H1 (cell line): ENCODE data around the gene IGF1. TPM values are rescaled to one million over a fixed set of nuclear protein-coding genes. Genes with fewer than 3 reads are reported as not detected.

Experiments used
- CTCF ChIA-PET: fragments of 300-600 bp; sonication (Branson Sonifier 250); formaldehyde crosslinking; loops from one replicate; lab custom pipeline; 2021; ENCODE audit not compliant: partially characterized antibody; lab: Charles Lee
- POLR2A ChIA-PET: fragments of 300-600 bp; sonication (Branson Sonifier 250); formaldehyde crosslinking; loops from one replicate; lab custom pipeline; 2021; ENCODE audit warnings: inconsistent platforms; ENCODE audit not compliant: partially characterized antibody; lab: Charles Lee
- DNase-seq, 2 experiments: peaks; one replicate each; pipeline versions ENCODE4 v3.0.0 to v3.0.0-alpha.2; 2010 to 2022; ENCODE audit warnings: low spot score in 2 of 2, low read depth in 1 of 2, mixed read lengths in 1 of 2
- FAIRE-seq: peaks from 2 replicates; lab custom pipeline; 2011; peaks lifted over from hg19 to GRCh38; lab: Jason Lieb, UNC
- H2AFZ ChIP-seq: 2 replicates; pipeline ENCODE4 v1.8.1; 2012; ENCODE audit warnings: low read length, inconsistent platforms
- H2AK5ac ChIP-seq: 2 replicates; pipeline ENCODE4 v1.6.1; 2013; ENCODE audit warnings: low read depth, low read length
- H2BK120ac ChIP-seq: replicated peaks from 2 replicates; pipeline ENCODE3; 2013; ENCODE audit warnings: low read depth, low read length, inconsistent platforms
- H2BK12ac ChIP-seq: 2 replicates; pipeline ENCODE4 v1.6.1; 2013; ENCODE audit warnings: low read depth, low read length
- H2BK15ac ChIP-seq: 2 replicates; pipeline ENCODE4 v1.6.1; 2013; ENCODE audit warnings: low read length
- H2BK20ac ChIP-seq: 2 replicates; pipeline ENCODE4 v1.6.1; 2013; ENCODE audit warnings: low read length
- H2BK5ac ChIP-seq: 2 replicates; pipeline ENCODE4 v1.6.1; 2013; ENCODE audit warnings: low read depth, low read length
- H3K14ac ChIP-seq: 2 replicates; pipeline ENCODE4 v1.6.1; 2013; ENCODE audit warnings: inconsistent platforms; ENCODE audit not compliant: insufficient read length
- H3K18ac ChIP-seq: 2 replicates; pipeline ENCODE4 v1.6.1; 2013; ENCODE audit warnings: low read length; ENCODE audit errors: extremely low read depth
- H3K23ac ChIP-seq: 2 replicates; pipeline ENCODE4 v1.6.1; 2013; ENCODE audit warnings: inconsistent platforms; ENCODE audit not compliant: insufficient read length
- H3K23me2 ChIP-seq: 2 replicates; pipeline ENCODE4 v1.6.1; 2013; ENCODE audit warnings: low read depth, low read length
- H3K27ac ChIP-seq: 2 replicates; pipeline ENCODE4 v1.6.1; 2011; ENCODE audit warnings: low read depth, low read length, inconsistent platforms
- H3K27me3 ChIP-seq, 4 experiments: replicated peaks in 1 of 4; 1 replicate in 1 of 4; 2 replicates in 3 of 4; pipeline versions ENCODE4 v1.6.1 to v1.8.1; 2011 to 2013; ENCODE audit warnings: low read length in 3 of 4, mild to moderate bottlenecking in 3 of 4, inconsistent platforms in 2 of 4, mixed read lengths in 2 of 4, moderate library complexity in 1 of 4; ENCODE audit not compliant: control insufficient read depth in 3 of 4, insufficient read depth in 3 of 4; ENCODE audit errors: extremely low read depth in 1 of 4
- H3K36me3 ChIP-seq, 4 experiments: 2 replicates each; pipeline versions ENCODE4 v1.6.1 to v1.8.1; 2011 to 2013; ENCODE audit warnings: mild to moderate bottlenecking in 4 of 4, low read length in 3 of 4, moderate library complexity in 2 of 4, control low read depth in 1 of 4, inconsistent platforms in 1 of 4; ENCODE audit not compliant: insufficient read depth in 4 of 4, control insufficient read depth in 2 of 4
- H3K4ac ChIP-seq: replicated peaks from 2 replicates; pipeline ENCODE3; 2013; ENCODE audit warnings: low read length, low read depth, mixed read lengths, inconsistent platforms; ENCODE audit not compliant: insufficient read length
- H3K4me1 ChIP-seq, 4 experiments: replicated peaks in 1 of 4; 1 replicate in 1 of 4; 2 replicates in 3 of 4; pipeline versions ENCODE4 v1.6.1 to v1.8.1; 2011 to 2013; ENCODE audit warnings: low read length in 3 of 4, inconsistent platforms in 2 of 4, mixed read lengths in 1 of 4; ENCODE audit not compliant: insufficient read depth in 4 of 4, control insufficient read depth in 3 of 4
- H3K4me2 ChIP-seq, 2 experiments: 2 replicates each; pipeline versions ENCODE4 v1.6.1 to v1.8.1; 2011 to 2013; ENCODE audit warnings: low read depth in 2 of 2, low read length in 2 of 2, control low read depth in 1 of 2, inconsistent platforms in 1 of 2, mild to moderate bottlenecking in 1 of 2; ENCODE audit not compliant: insufficient read depth in 1 of 2
- H3K4me3 ChIP-seq, 4 experiments: fragments of 200-600, 300-600 bp in 1 of 4; sonication (generic), shearing (Covaris generic), sonication (Bioruptor Twin) in 1 of 4; 2 replicates each; pipeline versions ENCODE4 v1.5.1 to v1.8.1; 2011 to 2016; ENCODE audit warnings: low read length in 4 of 4, low read depth in 3 of 4, control low read depth in 2 of 4, inconsistent platforms in 2 of 4, mild to moderate bottlenecking in 2 of 4, mixed read lengths in 1 of 4, moderate library complexity in 1 of 4; ENCODE audit not compliant: insufficient read depth in 2 of 4; ENCODE audit errors: extremely low read depth in 1 of 4
- H3K56ac ChIP-seq: replicated peaks from 2 replicates; pipeline ENCODE3; 2013; ENCODE audit warnings: low read depth, mild to moderate bottlenecking, mixed read lengths, low read length, inconsistent platforms; ENCODE audit not compliant: insufficient read length
- H3K79me1 ChIP-seq: 2 replicates; pipeline ENCODE4 v1.6.1; 2013; ENCODE audit warnings: low read depth, low read length, control low read depth
- H3K79me2 ChIP-seq, 2 experiments: 2 replicates each; pipeline versions ENCODE4 v1.6.1 to v1.8.1; 2012 to 2013; ENCODE audit warnings: low read length in 2 of 2, mild to moderate bottlenecking in 2 of 2, inconsistent platforms in 1 of 2; ENCODE audit not compliant: insufficient read depth in 2 of 2, control insufficient read depth in 1 of 2
- H3K9ac ChIP-seq, 4 experiments: replicated peaks in 1 of 4; 1 replicate in 1 of 4; 2 replicates in 3 of 4; pipeline versions ENCODE4 v1.6.1 to v1.8.1; 2011 to 2013; ENCODE audit warnings: low read depth in 3 of 4, low read length in 3 of 4, control low read depth in 2 of 4, mild to moderate bottlenecking in 2 of 4, moderate library complexity in 2 of 4, inconsistent platforms in 1 of 4; ENCODE audit errors: extremely low read depth in 1 of 4
- H3K9me3 ChIP-seq, 2 experiments: 2 replicates each; pipeline versions ENCODE4 v1.6.1 to v1.8.1; 2012 to 2013; ENCODE audit warnings: mild to moderate bottlenecking in 2 of 2, moderate library complexity in 2 of 2, control low read depth in 1 of 2, inconsistent platforms in 1 of 2, low read depth in 1 of 2, low read length in 1 of 2, mixed read lengths in 1 of 2; ENCODE audit not compliant: insufficient read depth in 2 of 2
- H4K20me1 ChIP-seq, 2 experiments: replicated peaks in 1 of 2; 2 replicates each; pipeline versions ENCODE3 to v1.8.1; 2011 to 2013; ENCODE audit warnings: inconsistent platforms in 2 of 2, low read length in 2 of 2, mild to moderate bottlenecking in 1 of 2; ENCODE audit not compliant: insufficient read depth in 2 of 2, control insufficient read depth in 1 of 2
- H4K5ac ChIP-seq: 2 replicates; pipeline ENCODE4 v1.6.1; 2013; ENCODE audit warnings: low read length, low read depth, mixed read lengths, inconsistent platforms; ENCODE audit not compliant: insufficient read length
- H4K8ac ChIP-seq: 2 replicates; pipeline ENCODE4 v1.8.0; 2013; ENCODE audit warnings: mild to moderate bottlenecking, moderate library complexity, low read length, inconsistent platforms; ENCODE audit not compliant: insufficient read depth; ENCODE audit errors: extremely low read depth
- H4K91ac ChIP-seq: replicated peaks from 2 replicates; pipeline ENCODE3; 2013; ENCODE audit warnings: low read length, mixed read lengths, inconsistent platforms; ENCODE audit not compliant: insufficient read length
- JUND ChIP-seq: IDR thresholded peaks from 2 replicates; pipeline ENCODE4 v1.6.1; 2011; ENCODE audit warnings: mild to moderate bottlenecking, improper control_type of control experiment, low read length
- KDM5A ChIP-seq: fragments of 200-600 bp; IDR thresholded peaks from 2 replicates; pipeline ENCODE4 v1.7.1; 2012; ENCODE audit warnings: mild to moderate bottlenecking, low read length, inconsistent platforms, mixed read lengths
- POLR2AphosphoS5 ChIP-seq: IDR thresholded peaks from 2 replicates; pipeline ENCODE4 v1.6.1; 2011; ENCODE audit warnings: low read depth, low read length
- RNF2 ChIP-seq: fragments of 200-900, 300-1000 bp; sonication (generic); IDR thresholded peaks from 2 replicates; pipeline ENCODE4 v1.7.1; 2016; ENCODE audit warnings: borderline replicate concordance, low read depth, mild to moderate bottlenecking, antibody characterized with exemption, low read length; ENCODE audit not compliant: poor library complexity, severe bottlenecking; ENCODE audit errors: missing control alignments
- SIX5 ChIP-seq: IDR thresholded peaks from 2 replicates; pipeline ENCODE4 v1.6.1; 2011; ENCODE audit warnings: mild to moderate bottlenecking, low read depth, low read length
- WGBS, 2 experiments: shearing (Covaris generic) in 1 of 2; methylation state at CpG; one replicate each; pipeline versions ENCODE4 v1.1.6 to v1.1.7; 2013 to 2015; ENCODE audit warnings: low lambda C conversion rate in 2 of 2, mixed read lengths in 2 of 2, inconsistent platforms in 1 of 2, low coverage in 1 of 2, missing lambda C conversion rate in 1 of 2; ENCODE audit not compliant: insufficient replicate concordance in 2 of 2, insufficient coverage in 1 of 2, insufficient read length in 1 of 2; ENCODE audit errors: extremely low coverage in 1 of 2, missing lambda C conversion rate in 1 of 2; 5-methylcytosine and 5-hydroxymethylcytosine counted together
- polyA plus RNA-seq, 7 experiments: library from polyadenylated mRNA; depleted of rRNA in 3 of 7; stranded (reverse) in 5 of 7; unstranded in 2 of 7; fragments of >200 nt in 5 of 7; fragments of 200-250 nt in 2 of 7; gene quantifications; 1 replicate in 5 of 7; 2 replicates in 1 of 7; 4 replicates in 1 of 7; pipeline versions ENCODE4 v1.2.1 to v1.2.3, GENCODE V29; 2011 to 2013; ENCODE audit warnings: missing spikeins in 2 of 7, mixed read lengths in 2 of 7
- total RNA-seq: library from RNA; stranded (reverse); fragmentation: NEBNext Ultra II Directional; extraction: Animal tissue kit (Norgen Biotek cat#: 25700); gene quantifications from 2 replicates; pipeline ENCODE4 v1.2.1, GENCODE V29; 2021

Gene IGF1
- total and polyA plus RNA-seq, 2 of the 8 experiments (the other 6 are each of a cell fraction or from before 2014, with no cell fraction given), result not detected

DNA sequence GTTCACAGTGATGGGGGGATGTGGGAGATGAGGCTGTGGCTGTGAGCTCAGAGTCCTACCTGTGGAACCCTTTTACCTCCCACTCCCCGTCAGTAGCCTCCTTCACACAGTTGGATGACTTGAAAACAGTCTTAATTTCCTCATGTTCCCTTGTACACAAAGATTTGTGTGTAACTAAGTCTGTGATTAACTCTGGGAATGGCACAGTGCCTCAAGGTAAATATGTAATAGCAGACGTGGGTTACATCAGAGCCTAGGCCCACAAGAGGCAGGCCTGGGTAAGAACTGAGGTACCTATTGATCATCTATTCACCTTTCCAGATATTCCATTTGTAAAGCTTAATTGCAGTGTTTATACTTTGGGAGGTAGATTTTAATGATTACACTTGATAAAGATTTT lies 5.8 kb upstream of the IGF1 start:
- DNase-seq, result no peak
- Histone ChIP-seq H4K8ac (no peak overlapping the region), H3K36me3 (no peaks in the 10 kb centered on the region), H3K4me3 (no peak overlapping the region)
- TF ChIP-seq KDM5A, result no peak
- TF ChIP-seq POLR2AphosphoS5, result no peak
- no peak for TF ChIP-seq SIX5
- no peak for TF ChIP-seq JUND
- no peak for TF ChIP-seq RNF2
- TF ChIP-seq, all 59 proteins: peak for 0
- Histone ChIP-seq H4K91ac (no peak overlapping the region), H3K27ac (no peak overlapping the region), H3K56ac (no peak overlapping the region), H3K9ac (no peak overlapping the region), H3K9me3 (no peaks in the 10 kb centered on the region), H4K20me1 (no peaks in the 10 kb centered on the region), H3K23ac (no peak overlapping the region), H3K79me2 (no peaks in the 10 kb centered on the region), H3K23me2 (no peaks in the 10 kb centered on the region), H2BK15ac (no peak overlapping the region), H3K14ac (no peak overlapping the region), H2AFZ (no peak overlapping the region), H3K27me3 (no peaks in the 10 kb centered on the region), H2BK5ac (no peak overlapping the region), H3K79me1 (no peaks in the 10 kb centered on the region), H3K4me1 (no peaks in the 10 kb centered on the region), H2AK5ac (no peak overlapping the region), H2BK12ac (no peak overlapping the region), H3K18ac (no peak overlapping the region), H4K5ac (no peak overlapping the region), H2BK120ac (no peak overlapping the region), H2BK20ac (no peak overlapping the region), H3K4me2 (no peak overlapping the region), H3K4ac (no peak overlapping the region)
- CTCF ChIA-PET, result interaction anchor here (0.8 to 1.1 kb wide), 3 partner anchors 14 to 542 kb away, joined by 3 to 4 read pairs (median 3); no protein-coding TSS in a partner anchor
- 84% methylated on average over 2 of the region's 2 CpGs; no CpG with 5 or more reads in 1 of the 2 experiments for WGBS, 2 experiments
- no peak for FAIRE-seq
- POLR2A ChIA-PET, result no interaction called here
